GM18520 (cell line): ENCODE data around the gene BNC2.

Experiments
- ATAC-seq: cut with Tn5 transposase; IDR thresholded peaks from one replicate; pipeline ENCODE4 v1.9.1; 2021; ENCODE audit not compliant: unreplicated experiment

Gene BNC2

GRCh38 chr9:16640649-16641048 lies 229.8 kb downstream of the BNC2 start:
- no peak for ATAC-seq

GRCh38 chr9:16639644-16640043 lies 230.8 kb downstream of the BNC2 start:
- no peak for ATAC-seq

DNA sequence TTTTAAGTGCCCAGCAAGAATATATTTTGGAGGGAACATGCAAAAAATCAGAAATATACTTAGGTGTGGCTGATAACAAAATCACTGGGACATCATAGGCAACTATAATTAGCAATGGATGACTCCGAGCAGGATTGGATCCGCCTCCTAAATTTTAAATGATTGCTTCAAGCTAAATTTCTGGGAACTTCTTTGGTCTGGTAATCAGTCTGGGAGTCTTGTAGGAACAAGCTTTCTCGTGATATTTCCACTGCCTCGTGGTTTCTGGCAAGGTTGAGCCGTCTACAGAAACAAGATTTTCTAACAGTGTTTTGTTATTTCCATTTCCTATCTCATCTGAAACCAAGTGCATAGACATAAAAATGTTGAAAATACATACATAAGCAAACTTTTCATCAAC lies 232.6 kb downstream of the BNC2 start:
- ATAC-seq = no peak

GRCh38 chr9:16637218-16637617 lies 233.3 kb downstream of the BNC2 start:
- ATAC-seq = no peak

- ATAC-seq = no peak
Measured at GRCh38 chr9:16633794-16634193, 236.7 kb downstream of the BNC2 start.

DNA sequence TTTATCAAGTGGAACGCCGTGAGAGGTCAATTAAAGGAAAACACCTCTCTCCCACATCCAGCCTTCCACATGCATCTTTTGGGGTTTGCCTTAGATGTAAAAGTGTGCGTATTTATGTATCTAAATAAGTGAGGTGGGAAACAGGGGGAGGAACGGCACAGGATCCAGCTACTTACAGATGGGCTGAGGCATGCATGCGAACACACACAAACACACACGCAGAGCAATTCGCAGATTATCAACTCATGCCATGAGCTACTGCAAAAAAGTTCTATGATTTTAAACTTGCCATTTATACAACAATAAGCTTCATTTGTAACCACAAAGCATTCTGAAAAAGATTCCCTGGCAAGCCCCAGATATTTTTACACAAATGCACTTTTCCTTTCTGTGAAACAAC lies 242.1 kb downstream of the BNC2 start:
- ATAC-seq = no peak

- no peak for ATAC-seq
Measured at GRCh38 chr9:16627967-16628366, 242.5 kb downstream of the BNC2 start.

GRCh38 chr9:16627521-16627920 lies 242.9 kb downstream of the BNC2 start:
- ATAC-seq = no peak

DNA sequence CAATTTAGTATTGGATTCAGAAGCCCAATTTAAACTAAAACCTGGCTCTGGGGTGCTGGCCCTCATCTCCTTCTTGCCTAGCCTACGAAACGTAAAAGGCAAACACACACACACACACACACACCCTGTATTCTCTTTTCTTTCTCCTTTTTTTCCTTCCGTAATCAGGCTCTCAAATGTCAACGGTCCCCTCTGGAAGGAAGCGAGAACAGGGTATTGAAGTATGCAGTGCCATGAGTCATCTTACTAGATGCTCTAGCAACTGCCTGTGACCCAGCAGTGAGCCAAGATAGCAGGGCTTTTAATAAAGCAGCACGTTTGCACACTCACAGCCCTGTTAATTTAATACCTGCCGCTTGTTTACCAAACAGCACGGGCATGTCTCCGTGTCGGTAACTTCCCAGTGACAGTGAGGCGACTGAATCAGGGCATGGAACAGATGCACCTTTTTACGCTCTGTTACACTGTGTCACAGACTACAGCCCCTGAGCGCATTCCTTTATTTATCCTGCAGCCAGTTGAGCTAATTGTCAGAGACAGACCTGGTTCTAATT lies 243.8 kb downstream of the BNC2 start:
- no peak for ATAC-seq

GRCh38 chr9:16625811-16626210 lies 244.7 kb downstream of the BNC2 start:
- ATAC-seq = no peak

DNA sequence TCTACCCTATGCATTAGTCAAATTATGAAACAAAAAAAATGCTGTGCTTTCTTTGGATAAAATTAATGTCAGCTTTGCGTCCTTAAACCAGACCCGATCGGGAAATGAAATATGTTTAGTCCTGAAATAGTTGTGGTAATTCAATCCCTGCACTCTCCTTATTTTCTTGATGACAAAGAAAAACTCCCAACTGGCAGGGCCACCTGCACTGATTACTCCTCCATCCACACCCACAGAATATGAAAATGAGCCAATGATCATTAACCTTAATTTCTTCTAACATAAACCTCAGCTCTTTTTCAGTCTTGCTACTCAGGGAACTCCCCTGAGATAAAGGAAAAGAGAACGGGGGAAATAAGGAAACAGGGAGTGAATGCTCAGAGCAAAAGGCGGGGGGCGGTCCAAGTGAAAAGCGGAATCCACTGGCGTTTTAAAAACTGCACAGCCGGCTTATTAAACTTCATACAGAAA lies 245.3 kb downstream of the BNC2 start:
- ATAC-seq = no peak

GRCh38 chr9:16624744-16625117 lies 245.7 kb downstream of the BNC2 start:
- no peak for ATAC-seq

DNA sequence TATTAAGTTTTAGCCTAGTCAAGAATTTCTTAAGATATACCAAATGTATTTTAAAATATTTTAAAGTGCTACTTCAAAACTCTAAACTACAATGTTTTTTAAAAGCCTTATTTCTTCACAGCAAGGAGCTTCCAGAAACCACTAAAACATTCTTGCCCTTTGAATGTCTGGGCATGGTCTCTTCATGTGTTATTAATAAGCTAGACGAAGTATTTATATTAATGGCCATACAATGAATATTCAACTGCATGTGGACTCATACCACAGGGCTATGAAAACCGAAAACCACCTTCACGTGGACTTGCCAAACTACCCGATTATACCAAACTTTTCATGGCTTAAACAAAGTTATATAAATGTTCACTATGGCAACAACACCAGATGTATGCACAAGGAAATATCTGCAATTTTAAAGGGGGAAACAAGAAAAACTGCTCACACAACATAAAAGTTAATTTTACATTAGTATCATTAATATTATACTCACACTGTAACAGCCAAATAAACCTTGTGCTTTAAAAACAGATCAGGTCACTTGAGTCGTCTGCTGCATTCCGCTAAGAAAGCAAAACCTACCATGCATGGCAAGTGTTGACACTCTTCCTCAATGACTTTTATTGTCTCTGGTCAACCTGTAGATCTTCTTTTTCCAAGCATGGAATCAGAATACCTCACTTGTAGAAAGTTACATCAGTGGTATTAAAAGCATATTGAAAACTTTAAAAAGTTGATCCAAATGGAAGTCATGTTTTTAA lies 246.3 kb downstream of the BNC2 start:
- no peak for ATAC-seq

GRCh38 chr9:16622541-16622940 lies 247.9 kb downstream of the BNC2 start:
- no peak for ATAC-seq

DNA sequence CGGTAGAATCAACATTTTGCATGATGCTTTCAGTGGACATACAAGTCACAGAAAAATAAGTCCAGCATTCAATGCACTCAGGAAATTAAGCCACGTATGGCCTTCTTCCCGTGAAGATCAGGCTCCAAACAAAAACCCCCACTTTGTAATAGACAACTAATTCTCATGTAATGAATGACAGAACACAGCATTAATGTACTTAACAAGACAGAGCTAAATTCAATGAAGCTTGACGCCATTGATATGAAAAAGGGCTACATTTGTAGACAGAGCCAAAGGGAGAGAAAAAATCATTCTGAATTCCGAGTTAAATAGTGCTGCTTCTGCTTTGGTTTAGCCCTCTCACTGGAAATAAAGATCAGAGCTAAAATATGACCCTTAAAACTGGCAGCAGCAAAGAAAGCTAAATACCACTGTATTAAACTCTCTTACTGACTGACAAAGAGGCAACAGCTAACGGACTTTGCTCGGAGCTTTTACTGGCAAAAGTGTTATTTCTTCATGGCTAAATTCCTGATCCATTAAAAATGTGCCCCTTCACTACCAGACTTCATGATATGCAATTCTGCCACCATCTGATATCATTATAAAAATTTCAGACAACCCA lies 250.5 kb downstream of the BNC2 start:
- ATAC-seq = no peak

- ATAC-seq = no peak
Measured at GRCh38 chr9:16619402-16619801, 251.1 kb downstream of the BNC2 start.

- ATAC-seq = no peak
Measured at GRCh38 chr9:16618524-16618923, 251.9 kb downstream of the BNC2 start.

- ATAC-seq = no peak
Measured at GRCh38 chr9:16616686-16617085, 253.8 kb downstream of the BNC2 start.

DNA sequence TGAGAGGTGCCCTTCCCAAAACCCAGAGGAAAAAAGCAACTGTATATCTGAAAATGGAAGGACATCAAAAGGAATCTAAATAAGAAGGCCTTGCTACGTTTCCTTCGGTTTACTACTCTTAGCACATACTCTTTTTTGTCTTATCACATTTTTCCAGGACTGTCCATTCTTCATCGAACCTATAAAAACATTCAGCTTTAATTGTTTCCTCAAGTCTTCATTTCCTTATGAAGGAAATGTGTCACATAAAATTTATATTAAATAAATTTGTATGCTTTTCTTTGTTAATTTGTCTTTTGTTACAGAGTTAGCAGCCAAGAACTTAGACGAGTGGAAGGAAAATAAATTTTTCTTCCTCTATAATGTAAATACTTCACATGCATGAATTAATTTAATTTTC lies 255.0 kb downstream of the BNC2 start:
- no peak for ATAC-seq

GRCh38 chr9:16613605-16614004 lies 256.9 kb downstream of the BNC2 start:
- ATAC-seq = no peak

DNA sequence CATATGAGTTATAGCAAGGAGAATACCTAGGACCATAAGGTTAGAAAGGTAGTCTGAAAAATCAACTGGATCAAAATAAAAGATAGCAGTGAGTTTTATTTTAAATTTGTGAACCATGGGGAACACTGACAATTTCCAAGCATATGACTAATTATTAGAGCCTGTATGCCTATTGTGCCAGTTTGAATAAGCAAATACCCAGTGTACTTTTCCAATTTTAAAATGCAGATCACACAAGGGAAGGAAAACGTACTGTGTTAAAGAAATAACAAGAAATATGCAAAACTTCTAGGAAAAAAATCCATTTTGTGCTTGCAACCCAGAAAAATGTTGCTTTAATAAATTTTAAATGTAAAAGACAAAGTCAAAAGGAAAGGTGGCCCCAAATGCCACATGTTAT lies 257.4 kb downstream of the BNC2 start:
- no peak for ATAC-seq

DNA sequence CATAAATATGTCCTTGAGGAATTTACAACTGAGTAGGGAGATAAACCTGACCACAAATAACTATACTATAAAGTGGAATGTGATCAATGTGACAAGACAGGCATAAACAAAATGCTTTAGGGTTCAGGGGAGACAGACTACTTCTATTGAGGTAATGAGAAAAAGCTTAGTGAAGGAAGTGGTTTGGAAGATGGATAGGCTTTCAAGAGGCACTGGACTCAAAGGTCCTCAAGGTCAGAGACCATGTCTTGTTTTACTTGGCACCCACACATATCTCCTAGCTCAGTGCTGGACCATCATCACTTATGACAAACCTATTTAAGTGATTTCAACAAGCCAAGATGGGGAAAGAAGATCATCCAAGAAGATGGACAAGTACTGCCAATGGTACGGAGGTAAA lies 257.8 kb downstream of the BNC2 start:
- ATAC-seq = no peak

GRCh38 chr9:16611983-16612382 lies 258.5 kb downstream of the BNC2 start:
- no peak for ATAC-seq
